HEK293 (cell line): ENCODE measurements around the gene DGKG.

Experiments used
- CTCF ChIA-PET: fragments of 350-600 bp; formaldehyde crosslinking; extraction: SDS; loops from one replicate; lab custom pipeline; 2021; ENCODE audit warnings: antibody characterized with exemption; lab: Yijun Ruan, JAX
- POLR2A ChIA-PET: fragments of 300-600 bp; formaldehyde crosslinking; extraction: SDS; loops from one replicate; lab custom pipeline; 2020; ENCODE audit warnings: antibody characterized with exemption, inconsistent platforms; lab: Yijun Ruan, JAX
- H3K27ac ChIP-seq: fragments of 200-500 bp; sonication (Bioruptor generic); 2 replicates; pipeline ENCODE4 v1.5.1; 2014; ENCODE audit warnings: low read depth, low read length, control low read depth, inconsistent platforms; ENCODE audit errors: extremely low read depth
- H3K36me3 ChIP-seq, 2 experiments: fragments of 200-500 bp in 1 of 2; sonication (Bioruptor generic) in 1 of 2; 1 replicate in 1 of 2; 2 replicates in 1 of 2; pipeline ENCODE4 v1.5.1; 2014 to 2017; ENCODE audit warnings: inconsistent platforms in 2 of 2, low read length in 2 of 2; ENCODE audit not compliant: control insufficient read depth in 2 of 2, insufficient read depth in 1 of 2
- H3K4me1 ChIP-seq: fragments of 200-500 bp; sonication (Bioruptor generic); 2 replicates; pipeline ENCODE4 v1.5.1; 2014; ENCODE audit warnings: mild to moderate bottlenecking, low read length, inconsistent platforms; ENCODE audit not compliant: control insufficient read depth, insufficient read depth
- H3K4me3 ChIP-seq: 2 replicates; pipeline ENCODE4 v1.5.1; 2011; ENCODE audit warnings: low read depth, mild to moderate bottlenecking, control low read depth, low read length, moderate library complexity
- H3K9me3 ChIP-seq: fragments of 200-500 bp; sonication (Bioruptor generic); 2 replicates; pipeline ENCODE4 v1.5.1; 2014; ENCODE audit warnings: low read depth, low read length, inconsistent platforms; ENCODE audit not compliant: control insufficient read depth, insufficient read depth
- KLF7 ChIP-seq: fragments of 450-650 bp; formaldehyde crosslinking; IDR thresholded peaks from 2 replicates; pipeline ENCODE4 v1.5.1; 2016; ENCODE audit warnings: missing biosample characterization, missing genetic modification characterization, borderline replicate concordance
- PRDM10 ChIP-seq: fragments of 450-650 bp; formaldehyde crosslinking; IDR thresholded peaks from 2 replicates; pipeline ENCODE4 v1.5.1; 2016; ENCODE audit warnings: missing biosample characterization, missing genetic modification characterization
- ZNF10 ChIP-seq: fragments of 450-650 bp; formaldehyde crosslinking; IDR thresholded peaks from 2 replicates; pipeline ENCODE4 v1.5.1; 2017; ENCODE audit warnings: missing biosample characterization, missing genetic modification characterization
- ZNF157 ChIP-seq: fragments of 450-650 bp; formaldehyde crosslinking; IDR thresholded peaks from 2 replicates; pipeline ENCODE4 v1.5.1; 2016; ENCODE audit warnings: missing biosample characterization, missing genetic modification characterization
- ZNF18 ChIP-seq: fragments of 450-650 bp; formaldehyde crosslinking; IDR thresholded peaks from 2 replicates; pipeline ENCODE4 v1.5.1; 2016; ENCODE audit warnings: missing biosample characterization, missing genetic modification characterization
- ZNF26 ChIP-seq: fragments of 450-650 bp; formaldehyde crosslinking; IDR thresholded peaks from 2 replicates; pipeline ENCODE4 v1.5.1; 2016; ENCODE audit warnings: missing biosample characterization, missing genetic modification characterization
- ZNF571 ChIP-seq: fragments of 450-650 bp; formaldehyde crosslinking; IDR thresholded peaks from 2 replicates; pipeline ENCODE4 v1.5.0; 2017; ENCODE audit warnings: missing biosample characterization, missing genetic modification characterization
- ZNF610 ChIP-seq: fragments of 450-650 bp; formaldehyde crosslinking; IDR thresholded peaks from 2 replicates; pipeline ENCODE4 v1.5.1; 2016; ENCODE audit warnings: missing biosample characterization, missing genetic modification characterization, borderline replicate concordance
- ZNF658 ChIP-seq: fragments of 450-650 bp; formaldehyde crosslinking; IDR thresholded peaks from 2 replicates; pipeline ENCODE4; 2016; ENCODE audit warnings: missing biosample characterization, missing genetic modification characterization
- TF ChIP-seq, protein P1 (sequence below): fragments of 450-650 bp; formaldehyde crosslinking; IDR thresholded peaks from 2 replicates; pipeline ENCODE4 v1.5.1; 2016; ENCODE audit warnings: missing biosample characterization, missing genetic modification characterization, borderline replicate concordance
- TF ChIP-seq, protein P2 (sequence below): fragments of 450-650 bp; formaldehyde crosslinking; IDR thresholded peaks from 2 replicates; pipeline ENCODE4 v1.5.1; 2016; ENCODE audit warnings: missing biosample characterization, missing genetic modification characterization

The DGKG gene

GRCh38 chr3:186160691-186161243 is 201.3 kb downstream of the DGKG start (continued):
- TF ChIP-seq ZNF658 (tag by site-specific recombination) (no peak), ZNF157 (tag by site-specific recombination) (no peak), PRDM10 (tag by site-specific recombination) (no peak), ZNF610 (no peak), KLF7 (tag by site-specific recombination) (no peak)

DNA sequence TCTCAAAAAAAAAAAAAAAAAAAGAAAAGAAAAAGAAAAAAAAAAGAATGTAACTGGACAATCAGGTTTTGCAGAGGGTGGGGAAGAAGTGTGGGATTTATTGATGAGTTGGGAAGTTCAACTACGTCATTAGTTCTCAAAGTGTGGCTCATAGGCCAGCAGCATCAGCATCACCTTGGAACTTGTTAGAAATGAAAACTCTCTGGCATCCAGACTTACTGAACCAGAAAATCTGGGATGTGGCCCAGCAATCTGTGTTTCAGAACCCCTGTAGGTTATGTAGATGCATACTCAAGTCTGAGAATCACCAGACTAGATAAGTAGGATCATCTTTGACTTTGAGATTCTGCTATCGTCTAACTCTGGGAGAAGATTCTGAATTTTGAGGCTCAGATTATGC is 207.4 kb downstream of the DGKG start:
- POLR2A ChIA-PET = no interaction called here
- Histone ChIP-seq H3K4me3 (no peak overlapping the region), H3K36me3 (no peaks in the 10 kb centered on the region), H3K27ac (no peak overlapping the region), H3K9me3 (no peaks in the 10 kb centered on the region), H3K4me1 (no peaks in the 10 kb centered on the region)
- CTCF ChIA-PET = no interaction called here
- TF ChIP-seq, protein P1, sequence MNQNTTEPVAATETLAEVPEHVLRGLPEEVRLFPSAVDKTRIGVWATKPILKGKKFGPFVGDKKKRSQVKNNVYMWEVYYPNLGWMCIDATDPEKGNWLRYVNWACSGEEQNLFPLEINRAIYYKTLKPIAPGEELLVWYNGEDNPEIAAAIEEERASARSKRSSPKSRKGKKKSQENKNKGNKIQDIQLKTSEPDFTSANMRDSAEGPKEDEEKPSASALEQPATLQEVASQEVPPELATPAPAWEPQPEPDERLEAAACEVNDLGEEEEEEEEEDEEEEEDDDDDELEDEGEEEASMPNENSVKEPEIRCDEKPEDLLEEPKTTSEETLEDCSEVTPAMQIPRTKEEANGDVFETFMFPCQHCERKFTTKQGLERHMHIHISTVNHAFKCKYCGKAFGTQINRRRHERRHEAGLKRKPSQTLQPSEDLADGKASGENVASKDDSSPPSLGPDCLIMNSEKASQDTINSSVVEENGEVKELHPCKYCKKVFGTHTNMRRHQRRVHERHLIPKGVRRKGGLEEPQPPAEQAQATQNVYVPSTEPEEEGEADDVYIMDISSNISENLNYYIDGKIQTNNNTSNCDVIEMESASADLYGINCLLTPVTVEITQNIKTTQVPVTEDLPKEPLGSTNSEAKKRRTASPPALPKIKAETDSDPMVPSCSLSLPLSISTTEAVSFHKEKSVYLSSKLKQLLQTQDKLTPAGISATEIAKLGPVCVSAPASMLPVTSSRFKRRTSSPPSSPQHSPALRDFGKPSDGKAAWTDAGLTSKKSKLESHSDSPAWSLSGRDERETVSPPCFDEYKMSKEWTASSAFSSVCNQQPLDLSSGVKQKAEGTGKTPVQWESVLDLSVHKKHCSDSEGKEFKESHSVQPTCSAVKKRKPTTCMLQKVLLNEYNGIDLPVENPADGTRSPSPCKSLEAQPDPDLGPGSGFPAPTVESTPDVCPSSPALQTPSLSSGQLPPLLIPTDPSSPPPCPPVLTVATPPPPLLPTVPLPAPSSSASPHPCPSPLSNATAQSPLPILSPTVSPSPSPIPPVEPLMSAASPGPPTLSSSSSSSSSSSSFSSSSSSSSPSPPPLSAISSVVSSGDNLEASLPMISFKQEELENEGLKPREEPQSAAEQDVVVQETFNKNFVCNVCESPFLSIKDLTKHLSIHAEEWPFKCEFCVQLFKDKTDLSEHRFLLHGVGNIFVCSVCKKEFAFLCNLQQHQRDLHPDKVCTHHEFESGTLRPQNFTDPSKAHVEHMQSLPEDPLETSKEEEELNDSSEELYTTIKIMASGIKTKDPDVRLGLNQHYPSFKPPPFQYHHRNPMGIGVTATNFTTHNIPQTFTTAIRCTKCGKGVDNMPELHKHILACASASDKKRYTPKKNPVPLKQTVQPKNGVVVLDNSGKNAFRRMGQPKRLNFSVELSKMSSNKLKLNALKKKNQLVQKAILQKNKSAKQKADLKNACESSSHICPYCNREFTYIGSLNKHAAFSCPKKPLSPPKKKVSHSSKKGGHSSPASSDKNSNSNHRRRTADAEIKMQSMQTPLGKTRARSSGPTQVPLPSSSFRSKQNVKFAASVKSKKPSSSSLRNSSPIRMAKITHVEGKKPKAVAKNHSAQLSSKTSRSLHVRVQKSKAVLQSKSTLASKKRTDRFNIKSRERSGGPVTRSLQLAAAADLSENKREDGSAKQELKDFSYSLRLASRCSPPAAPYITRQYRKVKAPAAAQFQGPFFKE = no peak
- TF ChIP-seq, protein P2, sequence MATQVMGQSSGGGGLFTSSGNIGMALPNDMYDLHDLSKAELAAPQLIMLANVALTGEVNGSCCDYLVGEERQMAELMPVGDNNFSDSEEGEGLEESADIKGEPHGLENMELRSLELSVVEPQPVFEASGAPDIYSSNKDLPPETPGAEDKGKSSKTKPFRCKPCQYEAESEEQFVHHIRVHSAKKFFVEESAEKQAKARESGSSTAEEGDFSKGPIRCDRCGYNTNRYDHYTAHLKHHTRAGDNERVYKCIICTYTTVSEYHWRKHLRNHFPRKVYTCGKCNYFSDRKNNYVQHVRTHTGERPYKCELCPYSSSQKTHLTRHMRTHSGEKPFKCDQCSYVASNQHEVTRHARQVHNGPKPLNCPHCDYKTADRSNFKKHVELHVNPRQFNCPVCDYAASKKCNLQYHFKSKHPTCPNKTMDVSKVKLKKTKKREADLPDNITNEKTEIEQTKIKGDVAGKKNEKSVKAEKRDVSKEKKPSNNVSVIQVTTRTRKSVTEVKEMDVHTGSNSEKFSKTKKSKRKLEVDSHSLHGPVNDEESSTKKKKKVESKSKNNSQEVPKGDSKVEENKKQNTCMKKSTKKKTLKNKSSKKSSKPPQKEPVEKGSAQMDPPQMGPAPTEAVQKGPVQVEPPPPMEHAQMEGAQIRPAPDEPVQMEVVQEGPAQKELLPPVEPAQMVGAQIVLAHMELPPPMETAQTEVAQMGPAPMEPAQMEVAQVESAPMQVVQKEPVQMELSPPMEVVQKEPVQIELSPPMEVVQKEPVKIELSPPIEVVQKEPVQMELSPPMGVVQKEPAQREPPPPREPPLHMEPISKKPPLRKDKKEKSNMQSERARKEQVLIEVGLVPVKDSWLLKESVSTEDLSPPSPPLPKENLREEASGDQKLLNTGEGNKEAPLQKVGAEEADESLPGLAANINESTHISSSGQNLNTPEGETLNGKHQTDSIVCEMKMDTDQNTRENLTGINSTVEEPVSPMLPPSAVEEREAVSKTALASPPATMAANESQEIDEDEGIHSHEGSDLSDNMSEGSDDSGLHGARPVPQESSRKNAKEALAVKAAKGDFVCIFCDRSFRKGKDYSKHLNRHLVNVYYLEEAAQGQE (tag by site-specific recombination) = no peak
- TF ChIP-seq ZNF18 (tag by site-specific recombination) (no peak), ZNF10 (tag by site-specific recombination) (no peak), ZNF26 (no peak), ZNF571 (tag by site-specific recombination) (no peak)
- TF ChIP-seq, all 188 proteins: peak for 0
